H1 (cell line): ENCODE measurements around the gene MAPK8IP3.

Experiments
- EZH2 ChIP-seq: fragments of 200-600 bp; sonication (generic); IDR thresholded peaks from 2 replicates; pipeline ENCODE4 v1.7.1; 2012; ENCODE audit warnings: low read depth, mild to moderate bottlenecking, moderate library complexity, low read length, inconsistent platforms; ENCODE audit not compliant: severe bottlenecking
- POLR2A ChIP-seq, 2 experiments: IDR thresholded peaks; 1 replicate in 1 of 2; 2 replicates in 1 of 2; pipeline ENCODE4 v1.6.1; 2011; ENCODE audit warnings: low read depth in 2 of 2, low read length in 2 of 2, mild to moderate bottlenecking in 2 of 2; ENCODE audit errors: control extremely low read depth in 1 of 2
- TAF1 ChIP-seq: IDR thresholded peaks from 2 replicates; pipeline ENCODE4 v1.6.1; 2011; ENCODE audit warnings: mild to moderate bottlenecking, low read depth, low read length
- TBP ChIP-seq: IDR thresholded peaks from 2 replicates; pipeline ENCODE4 v1.6.1; 2011; ENCODE audit warnings: low read depth, low read length, improper control_type of control experiment
- TEAD4 ChIP-seq: IDR thresholded peaks from 2 replicates; pipeline ENCODE4 v1.6.1; 2012; ENCODE audit warnings: low read depth, low read length, inconsistent platforms, mixed read lengths
- TF ChIP-seq, protein P1 (sequence below), 3 experiments: IDR thresholded peaks; 1 replicate in 2 of 3; 2 replicates in 1 of 3; pipeline versions ENCODE4 v1.5.1 to v1.6.1; 2011; ENCODE audit warnings: low read length in 3 of 3, mild to moderate bottlenecking in 3 of 3, inconsistent platforms in 2 of 3, low read depth in 1 of 3, moderate library complexity in 1 of 3; ENCODE audit not compliant: insufficient read depth in 1 of 3; ENCODE audit errors: control extremely low read depth in 1 of 3

DNA sequence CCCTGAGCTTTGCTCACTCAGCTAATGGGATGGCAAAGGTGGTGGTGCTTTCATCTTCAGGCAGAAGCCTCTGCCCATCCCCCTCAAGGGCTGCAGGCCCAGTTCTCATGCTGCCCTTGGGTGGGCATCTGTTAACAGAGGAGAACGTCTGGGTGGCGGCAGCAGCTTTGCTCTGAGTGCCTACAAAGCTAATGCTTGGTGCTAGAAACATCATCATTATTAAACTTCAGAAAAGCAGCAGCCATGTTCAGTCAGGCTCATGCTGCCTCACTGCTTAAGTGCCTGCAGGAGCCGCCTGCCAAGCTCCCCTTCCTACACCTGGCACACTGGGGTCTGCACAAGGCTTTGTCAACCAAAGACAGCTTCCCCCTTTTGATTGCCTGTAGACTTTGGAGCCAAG is 5.7 kb upstream of the MAPK8IP3 start:
- TF ChIP-seq TBP = no peak
- TF ChIP-seq, protein P1, sequence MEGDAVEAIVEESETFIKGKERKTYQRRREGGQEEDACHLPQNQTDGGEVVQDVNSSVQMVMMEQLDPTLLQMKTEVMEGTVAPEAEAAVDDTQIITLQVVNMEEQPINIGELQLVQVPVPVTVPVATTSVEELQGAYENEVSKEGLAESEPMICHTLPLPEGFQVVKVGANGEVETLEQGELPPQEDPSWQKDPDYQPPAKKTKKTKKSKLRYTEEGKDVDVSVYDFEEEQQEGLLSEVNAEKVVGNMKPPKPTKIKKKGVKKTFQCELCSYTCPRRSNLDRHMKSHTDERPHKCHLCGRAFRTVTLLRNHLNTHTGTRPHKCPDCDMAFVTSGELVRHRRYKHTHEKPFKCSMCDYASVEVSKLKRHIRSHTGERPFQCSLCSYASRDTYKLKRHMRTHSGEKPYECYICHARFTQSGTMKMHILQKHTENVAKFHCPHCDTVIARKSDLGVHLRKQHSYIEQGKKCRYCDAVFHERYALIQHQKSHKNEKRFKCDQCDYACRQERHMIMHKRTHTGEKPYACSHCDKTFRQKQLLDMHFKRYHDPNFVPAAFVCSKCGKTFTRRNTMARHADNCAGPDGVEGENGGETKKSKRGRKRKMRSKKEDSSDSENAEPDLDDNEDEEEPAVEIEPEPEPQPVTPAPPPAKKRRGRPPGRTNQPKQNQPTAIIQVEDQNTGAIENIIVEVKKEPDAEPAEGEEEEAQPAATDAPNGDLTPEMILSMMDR (IDR thresholded peaks at IDR 0.05; ENCODE audit: control extremely low read depth in 1 of 3, insufficient read depth in 1 of 3, low read depth in 1 of 3, low read length in 3 of 3) = no peak
- no peak for TF ChIP-seq TAF1
- TF ChIP-seq TEAD4 = no peak
- TF ChIP-seq EZH2 = no peak
- TF ChIP-seq POLR2A (IDR thresholded peaks at IDR 0.05; ENCODE audit: control extremely low read depth in 1 of 2, low read depth in 2 of 2, low read length in 2 of 2) = no peak
